CMK (cell line): ENCODE results near the gene ADGRL3.
"Not testable (repeated sequence)": the region's sequence is repeated elsewhere in the genome, so short reads cannot be mapped to it uniquely, and the experiment has no call there.

Source experiments
- DNase-seq: peaks from one replicate; pipeline ENCODE4 v3.0.0-alpha.2; 2010; ENCODE audit warnings: low read depth

ADGRL3 gene

DNA sequence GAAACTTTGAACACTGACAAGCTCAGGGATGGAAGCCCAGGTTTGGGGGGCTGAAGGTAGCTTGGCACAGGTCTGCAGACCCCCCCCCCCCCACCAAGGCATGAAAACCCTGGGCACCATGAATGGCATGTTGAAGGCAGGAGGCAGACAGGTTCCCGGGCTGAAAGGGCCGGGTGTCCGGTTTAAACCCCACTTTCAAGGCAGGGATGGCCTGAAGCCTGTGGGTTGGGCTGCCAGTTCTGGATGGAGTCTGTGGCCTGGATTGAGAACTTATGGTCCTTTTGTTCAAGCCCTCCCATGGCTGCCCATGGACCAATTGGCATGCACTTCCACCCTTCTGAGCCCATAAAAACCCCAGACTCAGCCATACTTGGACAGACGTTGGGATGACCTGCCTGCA, 616.9 kb downstream of the ADGRL3 start:
- no peak for DNase-seq

DNA sequence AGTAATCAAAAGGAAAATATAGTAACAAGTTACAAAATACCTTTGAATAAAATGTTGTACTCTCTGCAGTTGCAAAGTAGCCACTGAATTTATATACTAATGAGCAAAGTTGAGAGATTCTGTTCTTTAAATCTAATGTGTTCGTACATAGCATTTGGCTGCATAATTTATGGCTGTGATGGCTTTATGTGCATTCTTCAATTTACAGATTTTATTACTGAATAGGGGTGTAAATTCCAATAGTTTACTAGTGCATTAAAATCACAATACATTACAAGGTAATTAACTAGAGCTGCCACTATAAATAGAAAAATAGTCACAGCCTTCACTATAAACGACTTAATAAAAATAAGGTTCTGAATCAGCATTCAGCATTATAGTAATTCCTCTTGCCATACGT, 620.0 kb downstream of the ADGRL3 start:
- no peak for DNase-seq

DNA sequence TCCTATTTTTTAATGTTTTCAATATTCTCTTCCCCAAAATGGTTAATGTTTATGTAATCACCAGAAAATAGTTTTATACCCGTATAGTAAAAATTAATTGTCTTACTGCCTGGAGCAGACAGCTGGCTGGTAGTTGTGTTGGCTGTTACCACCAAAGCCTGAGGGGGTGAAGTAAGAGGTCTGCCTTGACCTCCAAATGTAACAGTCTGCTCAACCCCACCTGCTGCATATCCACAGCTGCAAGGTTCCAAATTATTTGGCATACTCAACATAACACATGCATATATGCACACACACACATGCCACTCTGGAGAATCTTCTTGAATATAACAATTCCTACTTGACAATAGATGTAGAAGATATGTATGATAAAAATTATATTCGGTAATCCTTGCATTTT, 624.3 kb downstream of the ADGRL3 start:
- DNase-seq = no peak

DNA sequence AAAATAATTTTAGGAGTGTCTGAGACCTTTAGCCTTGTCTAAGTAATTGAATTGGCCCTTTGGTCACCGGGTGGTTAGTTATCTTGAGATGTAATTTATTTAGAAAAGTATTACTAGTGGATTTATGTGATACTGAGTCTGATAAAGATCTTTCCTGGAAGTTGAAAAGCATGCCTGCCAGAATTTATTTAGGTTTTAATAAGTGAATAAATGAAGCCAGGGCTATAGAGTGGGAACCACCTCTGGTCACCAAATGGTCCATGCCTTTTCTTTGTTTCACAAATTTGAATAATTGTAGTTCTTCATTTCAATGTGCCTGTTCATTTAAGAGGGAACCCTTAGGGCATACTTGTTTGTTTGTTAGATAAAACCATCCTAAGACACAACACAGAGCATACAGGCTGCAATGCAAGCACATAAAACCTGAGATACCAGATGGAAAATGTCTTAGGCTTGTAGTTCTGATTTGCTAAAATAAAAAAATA, 627.8 kb downstream of the ADGRL3 start:
- no peak for DNase-seq

DNA sequence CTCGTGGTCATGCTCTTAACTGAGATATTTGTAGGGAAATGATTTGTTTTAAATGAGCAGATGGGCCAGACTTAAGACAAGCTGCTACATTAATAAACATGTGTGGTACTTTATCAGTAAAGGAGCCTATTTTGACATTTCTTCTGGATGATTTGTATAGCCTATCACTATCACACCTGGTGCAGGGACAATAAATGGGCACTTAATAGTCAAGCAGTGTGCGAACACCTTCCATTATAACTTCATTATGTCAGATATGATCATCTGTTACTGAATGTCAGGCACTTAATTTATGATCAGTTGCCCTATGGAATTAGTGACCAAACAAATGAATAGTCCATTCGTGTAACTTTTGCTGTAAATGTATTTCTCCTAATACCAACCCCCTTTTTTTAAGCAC, 628.8 kb downstream of the ADGRL3 start:
- no peak for DNase-seq

DNA sequence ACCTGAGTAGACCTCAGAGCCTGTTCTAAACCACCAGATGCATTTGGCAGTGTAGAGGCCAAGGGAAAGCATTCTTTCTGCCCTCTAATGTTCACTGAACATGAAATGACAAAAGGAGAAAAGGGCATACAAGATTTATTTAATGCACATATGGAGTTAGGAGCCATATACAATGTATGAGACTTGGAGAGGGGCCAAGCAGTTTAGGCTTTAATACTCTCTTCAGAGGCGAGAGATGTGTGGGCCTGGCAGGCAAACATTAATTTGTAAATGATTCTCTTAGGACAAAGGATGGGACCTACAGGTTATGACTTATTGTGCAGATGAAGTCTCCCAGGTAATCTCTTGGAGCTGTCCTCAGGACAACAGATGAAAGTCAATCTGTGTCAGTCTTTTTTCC, 631.9 kb downstream of the ADGRL3 start:
- DNase-seq = no peak

DNA sequence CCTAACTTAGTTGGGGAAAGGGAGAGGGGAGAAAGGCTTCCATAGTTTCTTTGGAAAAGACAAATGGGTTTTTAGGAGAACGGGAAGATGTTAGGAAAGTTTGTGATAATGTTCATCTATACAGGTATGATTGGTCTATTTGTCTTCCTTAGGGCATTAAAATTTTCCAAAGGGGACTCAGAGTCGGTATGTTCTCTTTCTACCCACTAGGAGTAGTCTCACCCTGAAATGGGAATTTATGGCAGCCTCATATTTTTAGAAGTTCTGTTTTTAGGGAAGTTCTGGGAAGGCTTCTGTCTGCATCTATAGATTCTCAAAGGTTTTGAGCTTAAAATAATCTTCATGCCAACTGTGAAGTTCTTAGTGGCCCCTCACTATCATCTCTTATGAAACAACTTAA, 637.3 kb downstream of the ADGRL3 start:
- no peak for DNase-seq

DNA sequence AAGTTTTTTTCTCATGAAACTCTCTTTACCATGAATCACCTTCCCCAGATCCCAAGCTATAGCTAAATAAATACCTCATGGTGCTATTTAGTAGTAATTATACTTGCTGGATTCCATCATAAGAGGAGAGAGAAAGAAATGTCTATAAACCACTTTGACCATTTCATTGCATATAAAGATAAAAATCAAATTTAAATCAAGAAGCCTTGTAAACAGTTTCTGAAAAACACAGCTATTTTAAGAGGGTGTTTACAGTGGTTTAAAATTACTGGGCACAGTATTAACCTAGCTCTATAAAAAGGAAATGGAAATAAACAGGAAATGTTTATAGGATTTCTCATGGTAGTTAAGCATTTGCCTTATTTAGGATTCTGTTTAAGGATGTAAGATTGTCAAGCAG, 637.9 kb downstream of the ADGRL3 start:
- no peak for DNase-seq

DNA sequence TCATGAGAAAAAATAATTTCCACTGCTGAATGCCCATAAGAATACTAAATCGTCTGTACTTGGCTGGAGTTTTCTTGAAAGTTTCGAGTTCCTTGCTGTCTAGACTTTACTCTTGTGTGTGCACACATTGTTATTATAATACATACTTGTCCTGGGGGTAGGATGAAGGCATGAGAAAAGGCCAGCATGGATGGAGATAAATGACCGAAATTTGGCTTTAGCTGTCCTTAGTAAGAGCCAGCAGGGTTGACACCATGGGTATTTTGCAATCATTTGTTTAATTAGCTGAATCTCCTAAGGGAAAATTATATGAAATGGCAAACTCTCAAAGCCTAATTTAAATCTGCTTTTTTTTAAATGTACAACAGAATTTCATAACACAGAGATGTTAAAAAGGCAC, 641.6 kb downstream of the ADGRL3 start:
- no peak for DNase-seq

DNA sequence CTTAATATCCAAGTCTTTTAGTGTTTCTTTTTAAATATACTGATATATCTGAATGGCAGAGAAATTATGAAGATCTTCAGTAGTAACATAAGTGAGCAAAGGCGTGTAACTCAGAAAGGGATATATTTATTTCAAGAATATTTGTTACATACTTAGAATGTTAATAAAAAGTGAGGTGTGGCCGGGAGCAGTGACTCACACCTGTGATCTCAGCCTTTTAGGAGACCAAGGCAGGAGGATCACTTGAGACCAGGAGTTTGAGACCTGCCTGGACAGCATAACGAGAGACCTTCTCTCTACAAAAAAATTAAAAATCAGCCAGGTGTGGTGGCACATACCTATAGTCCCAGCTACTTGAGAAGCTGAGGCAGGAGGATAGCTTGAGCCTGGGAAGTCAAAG, 651.0 kb downstream of the ADGRL3 start:
- no peak for DNase-seq

DNA sequence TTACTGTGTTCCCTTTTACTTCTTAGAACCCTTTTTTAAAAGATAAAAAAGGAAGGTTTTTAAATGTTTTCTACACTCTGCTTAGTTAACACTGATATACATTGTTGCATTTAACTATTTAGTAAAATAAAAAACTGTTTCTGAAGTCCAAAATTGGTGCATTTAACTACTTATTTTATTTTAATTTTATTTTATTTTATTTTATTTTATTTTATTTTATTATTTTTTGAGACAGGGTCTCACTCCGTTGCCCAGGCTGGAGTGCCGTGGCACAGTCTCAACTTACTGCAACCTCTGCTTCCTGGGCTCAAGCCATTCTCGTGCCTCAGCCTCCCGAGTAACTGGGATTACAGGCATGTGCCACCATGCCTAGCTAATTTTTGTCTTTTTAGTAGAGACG, 652.0 kb downstream of the ADGRL3 start:
- not testable (repeated sequence) for DNase-seq

DNA sequence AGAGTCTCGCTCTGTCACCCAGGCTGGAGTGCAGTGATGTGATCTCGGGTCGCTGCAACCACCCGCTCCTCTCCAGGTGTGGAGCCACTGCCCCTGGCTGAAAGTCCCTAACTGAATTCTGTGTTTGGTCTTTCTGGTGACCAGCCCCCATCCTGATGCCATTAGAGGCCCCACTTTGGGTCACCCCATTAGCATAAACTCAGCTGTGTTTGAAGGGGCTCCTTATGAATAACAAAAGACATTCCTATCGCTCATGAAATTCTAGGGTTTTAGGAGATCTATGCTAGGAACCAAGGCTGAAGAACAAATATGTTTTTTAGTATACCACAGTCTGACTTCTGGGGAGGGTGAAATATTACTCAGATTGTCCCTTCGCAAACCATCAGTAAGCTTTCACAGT, 652.9 kb downstream of the ADGRL3 start:
- DNase-seq = no peak

DNA sequence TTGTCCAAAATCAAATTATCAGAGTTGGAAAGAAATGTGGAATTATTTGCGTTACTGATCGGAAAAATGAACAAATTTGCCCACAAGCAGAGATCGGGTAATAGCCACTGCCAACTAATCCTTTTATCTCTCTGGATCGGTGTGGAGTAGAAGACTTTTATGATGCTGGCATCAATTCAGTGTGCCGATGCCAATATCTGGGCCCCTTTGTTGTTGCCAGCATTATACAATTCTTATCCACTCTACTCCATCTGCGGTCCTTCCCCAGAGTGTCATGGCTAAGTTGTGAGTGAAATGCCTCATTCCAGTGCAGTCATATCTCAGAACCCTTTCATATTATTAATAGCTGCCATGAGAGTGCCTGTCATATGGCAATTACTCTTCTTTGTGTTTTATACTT, 660.2 kb downstream of the ADGRL3 start:
- DNase-seq = no peak

DNA sequence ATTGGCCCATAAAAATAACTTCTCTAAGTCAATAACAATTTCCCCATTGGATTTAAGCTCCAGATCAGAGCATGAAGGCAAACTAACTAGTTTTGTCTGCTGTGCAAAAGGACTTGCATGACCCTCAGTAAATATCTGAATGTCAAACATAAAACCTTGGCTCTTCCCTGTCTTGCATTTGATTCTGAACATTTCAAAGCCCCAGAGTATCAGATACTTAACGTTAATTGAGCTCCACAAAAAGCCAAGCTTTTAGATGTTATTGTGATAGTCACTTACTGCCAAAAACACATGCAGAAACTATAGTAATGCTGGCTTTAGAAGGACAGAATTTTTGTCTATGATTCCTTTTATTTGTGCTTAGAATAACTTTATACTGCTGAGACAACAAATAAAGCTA, 664.2 kb downstream of the ADGRL3 start:
- no peak for DNase-seq

DNA sequence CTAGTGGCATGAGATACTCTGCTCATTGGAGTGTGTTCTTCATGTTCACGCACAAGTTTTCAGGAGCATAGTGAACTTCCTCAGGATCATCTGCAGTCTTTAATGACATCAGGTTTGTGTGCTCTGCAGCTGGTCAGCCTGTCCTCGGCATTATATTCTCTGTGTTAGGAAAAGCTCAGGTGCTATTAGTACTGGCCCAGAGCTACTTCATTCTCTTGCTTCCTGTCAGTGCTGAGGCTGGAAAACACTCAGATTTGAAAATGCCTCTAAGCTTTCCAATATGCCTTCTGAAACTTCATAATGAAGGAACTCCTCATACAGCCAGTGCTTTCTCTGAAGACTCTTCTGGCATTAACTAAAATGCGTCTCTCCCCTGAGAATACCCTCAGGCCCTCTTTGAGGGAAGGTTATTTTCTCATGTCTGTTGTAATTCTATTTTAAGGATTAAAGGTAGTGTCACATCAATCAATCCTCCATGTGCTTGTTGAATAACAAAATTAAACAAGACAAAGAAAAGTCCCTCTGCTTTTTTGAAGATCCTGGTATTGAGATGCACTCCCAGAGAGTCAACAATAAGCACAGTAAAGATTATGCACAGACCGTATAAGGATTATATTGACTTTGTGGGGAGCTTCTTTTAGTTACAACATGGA, 666.4 kb downstream of the ADGRL3 start:
- no peak for DNase-seq

DNA sequence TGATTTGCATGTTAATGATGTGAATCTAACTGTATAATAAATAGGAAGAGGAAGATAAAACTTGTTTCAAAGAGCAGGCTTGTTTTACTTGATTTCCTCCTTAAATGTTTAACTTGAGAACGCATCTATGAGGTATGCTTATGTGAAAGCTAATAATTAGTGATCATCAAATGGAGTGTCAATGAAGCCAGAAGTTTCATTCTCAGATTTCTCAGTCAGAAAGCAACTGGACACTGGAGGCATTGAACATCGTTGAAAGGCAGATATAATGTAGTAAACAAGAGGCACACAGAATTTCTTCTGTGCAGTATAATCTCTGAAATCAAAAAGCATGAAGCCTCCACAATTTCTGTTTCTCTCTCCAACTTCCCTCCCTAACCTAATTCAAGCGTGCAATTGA, 672.9 kb downstream of the ADGRL3 start:
- DNase-seq = no peak

DNA sequence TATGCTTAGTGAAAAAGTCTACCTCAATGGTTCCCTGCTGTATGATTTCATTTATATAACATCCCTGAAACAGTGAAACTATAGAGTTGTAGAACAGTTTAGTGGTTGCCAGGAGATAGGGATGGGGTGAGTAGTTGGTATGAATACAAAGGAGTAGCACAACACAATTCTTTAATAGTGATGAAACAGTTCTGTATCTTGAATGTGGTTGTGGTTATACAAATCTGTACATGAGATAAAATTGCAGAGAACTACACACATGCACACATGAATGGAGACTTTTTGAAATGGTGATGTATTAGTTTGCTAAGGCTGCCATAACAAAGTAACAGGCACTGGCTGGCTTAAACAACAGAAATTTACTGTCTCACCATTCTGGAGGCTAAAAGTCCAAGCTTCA, 677.1 kb downstream of the ADGRL3 start:
- no peak for DNase-seq

DNA sequence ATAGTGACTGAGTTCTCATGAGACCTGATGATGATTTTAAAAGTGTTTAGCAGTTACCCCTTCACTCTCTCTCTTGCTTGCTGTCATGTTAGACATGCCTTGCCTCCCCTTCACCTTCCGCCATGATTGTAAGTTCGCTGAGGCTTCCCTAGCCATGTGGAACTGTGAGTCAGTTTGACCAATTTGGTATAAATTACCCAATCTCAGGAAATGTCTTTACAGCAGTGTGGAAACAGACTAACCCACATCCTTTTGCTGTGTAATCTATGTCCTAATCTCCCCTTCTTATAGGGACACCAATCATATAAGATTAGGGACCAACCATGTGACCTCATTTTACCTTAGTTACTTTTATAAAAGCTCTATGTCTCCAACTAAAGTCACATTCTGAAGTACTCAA, 677.8 kb downstream of the ADGRL3 start:
- peak; percentile 15 for DNase-seq

DNA sequence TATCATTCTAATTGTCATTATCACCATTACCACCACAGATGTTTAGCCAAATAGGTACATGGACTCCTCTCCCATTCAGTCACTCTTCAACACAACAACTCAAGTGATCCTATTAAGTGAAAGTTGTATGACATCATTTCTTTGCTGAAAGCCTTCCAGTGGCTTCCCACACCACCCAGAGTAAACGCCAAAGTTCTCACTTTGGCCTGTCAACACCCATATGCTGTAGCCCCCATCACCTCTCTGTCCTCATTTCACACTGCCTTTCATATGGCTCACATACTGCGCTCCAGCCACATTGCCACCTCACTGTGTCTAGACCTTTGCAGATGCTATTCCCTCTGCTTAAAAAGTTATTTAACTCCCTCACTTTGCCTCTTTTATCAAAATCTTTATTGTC, 682.3 kb downstream of the ADGRL3 start:
- no peak for DNase-seq

DNA sequence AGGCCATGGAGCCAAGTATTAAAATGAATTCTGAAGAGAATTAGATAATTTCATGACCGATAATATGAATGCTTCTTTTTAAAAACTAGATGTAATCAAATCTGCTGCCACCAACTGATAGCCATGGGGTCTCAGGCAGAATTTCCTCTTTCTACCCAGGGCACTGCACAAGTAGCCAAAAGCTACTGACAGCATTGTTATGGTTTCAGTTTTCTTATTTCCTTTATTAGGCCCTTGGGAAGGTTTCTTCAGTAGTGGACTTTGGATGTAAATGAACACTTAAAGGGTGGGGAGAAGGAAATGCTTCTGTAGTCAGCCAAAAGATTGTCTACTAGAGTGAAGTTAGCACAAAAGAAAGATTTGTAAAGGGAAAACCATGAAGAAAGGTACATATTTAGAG, 686.0 kb downstream of the ADGRL3 start:
- no peak for DNase-seq

DNA sequence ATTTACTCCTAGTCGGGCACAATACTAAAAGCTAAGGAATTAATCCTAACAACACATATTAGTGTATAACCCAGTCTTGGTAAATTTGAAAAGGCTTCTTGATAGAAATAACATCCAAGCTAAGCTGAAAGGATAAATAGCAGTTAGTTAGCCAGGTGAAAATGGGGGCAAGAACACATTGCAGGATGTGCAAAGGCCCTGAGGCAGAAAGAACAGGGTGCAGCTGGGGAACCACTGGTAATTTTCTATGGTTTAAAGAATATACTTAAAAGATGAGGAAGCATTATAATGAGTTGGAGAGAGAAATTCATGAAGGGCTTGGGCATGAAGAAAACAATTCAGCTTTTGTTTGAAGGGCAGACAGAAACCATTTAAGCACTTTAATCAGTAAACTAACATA, 689.0 kb downstream of the ADGRL3 start:
- no peak for DNase-seq

DNA sequence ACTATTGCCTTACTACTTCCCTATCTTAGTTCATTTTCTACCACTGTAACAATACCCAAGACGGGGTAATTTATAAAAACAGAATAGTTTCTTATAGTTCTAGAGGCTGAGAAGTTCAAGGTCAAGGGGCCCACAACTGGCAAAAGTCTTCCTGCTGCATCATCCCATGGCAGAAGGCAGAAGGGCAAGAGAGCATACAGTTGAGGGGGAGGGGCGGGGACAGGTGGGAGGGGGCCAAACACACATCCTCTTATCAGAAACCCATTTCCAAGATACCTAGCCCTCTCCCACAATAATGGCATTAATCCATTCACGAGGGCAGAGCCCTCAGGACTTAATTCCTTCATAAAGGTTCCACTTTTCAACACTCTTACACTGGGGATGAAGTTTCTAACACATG, 690.2 kb downstream of the ADGRL3 start:
- no peak for DNase-seq

DNA sequence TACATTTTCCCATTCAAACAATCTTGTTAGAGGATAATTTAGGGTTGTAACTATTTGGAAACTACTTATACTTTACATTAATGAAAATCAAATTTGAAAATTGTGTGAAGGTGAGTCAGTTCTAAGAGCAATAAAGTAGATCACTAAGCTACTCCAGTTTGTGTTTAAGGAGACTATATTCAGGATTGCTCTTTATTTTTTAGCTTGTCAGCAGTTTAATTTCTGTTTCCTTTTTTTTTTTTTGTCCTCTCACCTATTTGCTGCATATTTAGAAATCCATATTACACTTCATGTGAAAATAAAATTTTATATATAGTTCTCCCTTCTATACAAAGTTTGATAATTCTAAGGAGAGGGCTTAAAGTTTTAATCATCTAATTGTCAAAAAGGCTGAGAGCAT, 691.8 kb downstream of the ADGRL3 start:
- DNase-seq = no peak

DNA sequence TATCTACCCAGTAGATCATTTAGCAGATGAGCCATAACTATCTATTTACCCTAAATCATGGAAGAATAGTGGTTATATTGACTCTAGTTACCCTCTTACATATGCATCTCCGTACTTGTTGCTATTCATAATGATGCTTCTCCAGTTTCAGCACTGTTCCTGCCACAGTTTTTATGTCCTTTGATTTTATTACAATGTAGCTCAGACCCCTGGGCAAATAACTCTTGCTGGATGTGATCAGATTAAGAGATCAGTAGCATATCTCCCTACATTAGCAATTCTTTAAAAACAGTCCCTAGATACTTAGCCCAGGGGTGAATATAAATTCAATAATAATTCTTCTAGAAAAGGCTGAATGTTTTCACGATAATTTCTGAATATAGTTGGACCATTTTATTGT, 696.5 kb downstream of the ADGRL3 start:
- DNase-seq = no peak

DNA sequence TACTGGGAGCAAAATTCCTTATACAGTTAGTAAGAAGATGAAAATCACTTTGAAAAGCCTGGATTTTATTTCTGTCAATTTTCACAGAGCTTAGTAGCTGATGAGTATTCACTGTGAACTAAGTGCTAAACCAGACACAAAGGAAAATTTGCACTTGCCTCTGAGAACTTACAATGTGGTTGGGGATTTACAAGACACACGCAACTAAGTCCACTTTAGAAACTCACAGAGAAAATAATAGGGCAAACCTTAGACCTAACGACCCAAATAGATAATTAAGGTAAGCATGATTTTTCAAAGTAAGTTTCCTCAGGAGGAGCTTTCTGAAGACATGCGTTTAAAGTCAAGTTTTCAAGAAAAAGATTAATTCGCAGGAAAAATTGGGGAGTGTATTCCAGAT, 708.9 kb downstream of the ADGRL3 start:
- DNase-seq = no peak
